BE2C (cell line): ENCODE data around the gene AMH.

Experiments used
- DNase-seq: peaks from one replicate; pipeline ENCODE4 v3.0.0-alpha.2; 2020
- H3K27me3 ChIP-seq: fragments of 250-450 bp; sonication (Bioruptor Pico); 2 replicates; pipeline ENCODE4 v1.5.1; 2020; ENCODE audit warnings: mild to moderate bottlenecking
- H3K36me3 ChIP-seq: fragments of 250-450 bp; sonication (Bioruptor Pico); 2 replicates; pipeline ENCODE4 v1.5.1; 2020; ENCODE audit warnings: mild to moderate bottlenecking
- H3K4me1 ChIP-seq: fragments of 250-450 bp; sonication (Bioruptor Pico); 2 replicates; pipeline ENCODE4 v1.5.1; 2020
- H3K4me3 ChIP-seq: 2 replicates; pipeline ENCODE4 v1.5.1; 2011; ENCODE audit warnings: low read depth, low read length
- H3K9me3 ChIP-seq: fragments of 250-450 bp; sonication (Bioruptor Pico); 2 replicates; pipeline ENCODE4 v1.5.1; 2020
- CTCF ChIP-seq: IDR thresholded peaks from 2 replicates; pipeline ENCODE4 v1.5.1; 2012; ENCODE audit warnings: mild to moderate bottlenecking, low read depth, low read length

The AMH gene

GRCh38 chr19:2240881-2241760, 8.0 kb upstream of the AMH start:
- no peak overlapping the region for H3K4me3 ChIP-seq

GRCh38 chr19:2242092-2242537, 7.0 kb upstream of the AMH start:
- no peak overlapping the region for H3K4me3 ChIP-seq
- H3K27me3 ChIP-seq = no peaks in the 10 kb centered on the region
- H3K36me3 ChIP-seq = peaks cover 79% of the 10 kb centered on the region
- H3K4me1 ChIP-seq = peaks cover 9% of the 10 kb centered on the region; the same call in 1 of the 2 replicates
- no peak for TF ChIP-seq CTCF
- H3K9me3 ChIP-seq = no peaks in the 10 kb centered on the region
- DNase-seq = no peak

More at GRCh38 chr19:2240881-2241760, 8.0 kb upstream of the AMH start:
- no peak for DNase-seq
- Histone ChIP-seq H3K4me1 (peaks cover 9% of the 10 kb centered on the region; the same call in 1 of the 2 replicates), H3K36me3 (peaks cover 69% of the 10 kb centered on the region), H3K27me3 (no peaks in the 10 kb centered on the region), H3K9me3 (no peaks in the 10 kb centered on the region)
- TF ChIP-seq CTCF = no peak

- Histone ChIP-seq H3K4me3 (no peak overlapping the region), H3K36me3 (peaks cover 81% of the 10 kb centered on the region), H3K9me3 (no peaks in the 10 kb centered on the region), H3K27me3 (no peaks in the 10 kb centered on the region), H3K4me1 (peaks cover 9% of the 10 kb centered on the region; the same call in 1 of the 2 replicates)
- no peak for TF ChIP-seq CTCF
- DNase-seq = no peak
Measured at GRCh38 chr19:2242816-2243215, 6.3 kb upstream of the AMH start.

- no peak overlapping the region for H3K4me3 ChIP-seq
- peak; percentile 31 for TF ChIP-seq CTCF
- H3K9me3 ChIP-seq = no peaks in the 10 kb centered on the region
- H3K27me3 ChIP-seq = no peaks in the 10 kb centered on the region
- peak; percentile 50 for DNase-seq
- peaks cover 76% of the 10 kb centered on the region for H3K36me3 ChIP-seq
- H3K4me1 ChIP-seq = peaks cover 9% of the 10 kb centered on the region; the same call in 1 of the 2 replicates
Measured at GRCh38 chr19:2243274-2244124, 5.6 kb upstream of the AMH start.

- Histone ChIP-seq H3K4me1 (peaks cover 9% of the 10 kb centered on the region; the same call in 1 of the 2 replicates), H3K4me3 (no peak overlapping the region), H3K9me3 (no peaks in the 10 kb centered on the region), H3K27me3 (no peaks in the 10 kb centered on the region), H3K36me3 (peaks cover 81% of the 10 kb centered on the region)
- DNase-seq = no peak
- TF ChIP-seq CTCF = no peak
Measured at GRCh38 chr19:2244125-2244411, 5.1 kb upstream of the AMH start.
